ENCODE results near the gene PLCL2.

Gene PLCL2

GRCh38 chr3:17115186-17115585, 230.4 kb downstream of the PLCL2 start:
- Histone ChIP-seq H3K9me3 (ENCODE audit: insufficient read depth, low read depth, low read length) (peaks cover 4% of the 10 kb centered on the region), H3K79me1 (ENCODE audit: low read length) (no peaks in the 10 kb centered on the region), H4K12ac (ENCODE audit: low read depth, low read length) (no peak overlapping the region), H3K27ac (ENCODE audit: low read depth, low read length) (no peak overlapping the region), H2AFZ (ENCODE audit: insufficient read depth, low read length, poor library complexity) (no peak overlapping the region), H3K4ac (ENCODE audit: low read depth, low read length) (no peak overlapping the region), H3K4me1 (ENCODE audit: control insufficient read depth in 1 of 2, insufficient read depth in 2 of 2, low read length in 2 of 2) (no peaks in the 10 kb centered on the region), H3K9ac (ENCODE audit: low read length) (no peak overlapping the region), H2BK5ac (ENCODE audit: low read depth, low read length, poor library complexity) (no peak overlapping the region), H3K18ac (ENCODE audit: low read length) (no peak overlapping the region), H2BK120ac (ENCODE audit: insufficient read depth, low read length, poor library complexity) (no peak overlapping the region), H3K14ac (ENCODE audit: low read length) (no peak overlapping the region), H3K4me3 (ENCODE audit: low read depth, low read length) (no peak overlapping the region), H3K79me2 (ENCODE audit: control insufficient read depth, insufficient read depth, low read length, poor library complexity) (no peaks in the 10 kb centered on the region), H3K36me3 (ENCODE audit: control insufficient read depth in 1 of 2, insufficient read depth in 2 of 2, low read length in 2 of 2) (no peaks in the 10 kb centered on the region), H3K27me3 (ENCODE audit: insufficient read depth, low read length) (no peaks in the 10 kb centered on the region), H3K4me2 (ENCODE audit: low read length) (no peak overlapping the region), H4K91ac (ENCODE audit: low read depth, low read length) (no peak overlapping the region), H2AK5ac (ENCODE audit: low read length) (no peak overlapping the region), H3K23ac (ENCODE audit: low read length) (no peak overlapping the region), H2BK12ac (ENCODE audit: low read length) (no peak overlapping the region), H4K8ac (ENCODE audit: low read depth, low read length) (no peak overlapping the region)
- peak; percentile 27 to 31 for DNase-seq
- no CpG with 5 or more reads among the region's 3 CpGs for WGBS (ENCODE audit: extremely low coverage, insufficient coverage, insufficient read length)

GRCh38 chr3:17116007-17116600, 231.3 kb downstream of the PLCL2 start:
- no peak overlapping the region for H3K23ac ChIP-seq (ENCODE audit: low read length)
- no peaks in the 10 kb centered on the region for H3K4me1 ChIP-seq (ENCODE audit: control insufficient read depth in 1 of 2, insufficient read depth in 2 of 2, low read length in 2 of 2)
- H3K18ac ChIP-seq (ENCODE audit: low read length) = no peak overlapping the region
- WGBS (ENCODE audit: extremely low coverage, insufficient coverage, insufficient read length) = no CpG with 5 or more reads among the region's 8 CpGs
- H4K8ac ChIP-seq (ENCODE audit: low read depth, low read length) = no peak overlapping the region
- H2AFZ ChIP-seq (ENCODE audit: insufficient read depth, low read length, poor library complexity) = no peak overlapping the region
- H4K12ac ChIP-seq (ENCODE audit: low read depth, low read length) = no peak overlapping the region
- H3K9ac ChIP-seq (ENCODE audit: low read length) = no peak overlapping the region
- no peak overlapping the region for H2AK5ac ChIP-seq (ENCODE audit: low read length)
- no peak overlapping the region for H2BK5ac ChIP-seq (ENCODE audit: low read depth, low read length, poor library complexity)
- H3K4me3 ChIP-seq (ENCODE audit: low read depth, low read length) = no peak overlapping the region
- no peak overlapping the region for H3K14ac ChIP-seq (ENCODE audit: low read length)
- peaks cover 4% of the 10 kb centered on the region for H3K9me3 ChIP-seq (ENCODE audit: insufficient read depth, low read depth, low read length)
- H3K27ac ChIP-seq (ENCODE audit: low read depth, low read length) = no peak overlapping the region
- no peak overlapping the region for H3K4me2 ChIP-seq (ENCODE audit: low read length)
- H3K4ac ChIP-seq (ENCODE audit: low read depth, low read length) = no peak overlapping the region
- no peaks in the 10 kb centered on the region for H3K79me2 ChIP-seq (ENCODE audit: control insufficient read depth, insufficient read depth, low read length, poor library complexity)
- peak in 1 of 2 donors; percentile 23 for DNase-seq
- H2BK120ac ChIP-seq (ENCODE audit: insufficient read depth, low read length, poor library complexity) = no peak overlapping the region
- no peak overlapping the region for H2BK12ac ChIP-seq (ENCODE audit: low read length)
- H3K27me3 ChIP-seq (ENCODE audit: insufficient read depth, low read length) = no peaks in the 10 kb centered on the region
- no peaks in the 10 kb centered on the region for H3K36me3 ChIP-seq (ENCODE audit: control insufficient read depth in 1 of 2, insufficient read depth in 2 of 2, low read length in 2 of 2)
- no peak overlapping the region for H4K91ac ChIP-seq (ENCODE audit: low read depth, low read length)
- H3K79me1 ChIP-seq (ENCODE audit: low read length) = no peaks in the 10 kb centered on the region

GRCh38 chr3:17118771-17119170, 234.0 kb downstream of the PLCL2 start:
- no CpG with 5 or more reads among the region's 6 CpGs for WGBS (ENCODE audit: extremely low coverage, insufficient coverage, insufficient read length)
- no peak overlapping the region for H3K4me3 ChIP-seq (ENCODE audit: low read depth, low read length)
- no peak overlapping the region for H2AFZ ChIP-seq (ENCODE audit: insufficient read depth, low read length, poor library complexity)
- no peaks in the 10 kb centered on the region for H3K4me1 ChIP-seq (ENCODE audit: control insufficient read depth in 1 of 2, insufficient read depth in 2 of 2, low read length in 2 of 2)
- H2BK5ac ChIP-seq (ENCODE audit: low read depth, low read length, poor library complexity) = no peak overlapping the region
- no peak overlapping the region for H3K4me2 ChIP-seq (ENCODE audit: low read length)
- no peaks in the 10 kb centered on the region for H3K36me3 ChIP-seq (ENCODE audit: control insufficient read depth in 1 of 2, insufficient read depth in 2 of 2, low read length in 2 of 2)
- H3K4ac ChIP-seq (ENCODE audit: low read depth, low read length) = no peak overlapping the region
- no peak overlapping the region for H3K23ac ChIP-seq (ENCODE audit: low read length)
- no peaks in the 10 kb centered on the region for H3K79me2 ChIP-seq (ENCODE audit: control insufficient read depth, insufficient read depth, low read length, poor library complexity)
- no peaks in the 10 kb centered on the region for H3K79me1 ChIP-seq (ENCODE audit: low read length)
- H3K18ac ChIP-seq (ENCODE audit: low read length) = no peak overlapping the region
- peaks cover 6% of the 10 kb centered on the region for H3K9me3 ChIP-seq (ENCODE audit: insufficient read depth, low read depth, low read length)
- H2BK12ac ChIP-seq (ENCODE audit: low read length) = no peak overlapping the region
- H3K9ac ChIP-seq (ENCODE audit: low read length) = no peak overlapping the region
- H4K8ac ChIP-seq (ENCODE audit: low read depth, low read length) = no peak overlapping the region
- H3K27me3 ChIP-seq (ENCODE audit: insufficient read depth, low read length) = no peaks in the 10 kb centered on the region
- no peak overlapping the region for H2BK120ac ChIP-seq (ENCODE audit: insufficient read depth, low read length, poor library complexity)
- no peak overlapping the region for H3K27ac ChIP-seq (ENCODE audit: low read depth, low read length)
- DNase-seq = no peak
- no peak overlapping the region for H4K91ac ChIP-seq (ENCODE audit: low read depth, low read length)
- no peak overlapping the region for H4K12ac ChIP-seq (ENCODE audit: low read depth, low read length)
- no peak overlapping the region for H2AK5ac ChIP-seq (ENCODE audit: low read length)
- H3K14ac ChIP-seq (ENCODE audit: low read length) = no peak overlapping the region

GRCh38 chr3:17119201-17120072, 234.7 kb downstream of the PLCL2 start:
- no peaks in the 10 kb centered on the region for H3K79me2 ChIP-seq (ENCODE audit: control insufficient read depth, insufficient read depth, low read length, poor library complexity)
- H3K18ac ChIP-seq (ENCODE audit: low read length) = no peak overlapping the region
- H2AFZ ChIP-seq (ENCODE audit: insufficient read depth, low read length, poor library complexity) = no peak overlapping the region
- H3K4me2 ChIP-seq (ENCODE audit: low read length) = no peak overlapping the region
- H3K14ac ChIP-seq (ENCODE audit: low read length) = no peak overlapping the region
- H3K23ac ChIP-seq (ENCODE audit: low read length) = no peak overlapping the region
- H3K4ac ChIP-seq (ENCODE audit: low read depth, low read length) = no peak overlapping the region
- H2BK120ac ChIP-seq (ENCODE audit: insufficient read depth, low read length, poor library complexity) = no peak overlapping the region
- H3K79me1 ChIP-seq (ENCODE audit: low read length) = no peaks in the 10 kb centered on the region
- H3K9ac ChIP-seq (ENCODE audit: low read length) = no peak overlapping the region
- DNase-seq = no peak
- no peaks in the 10 kb centered on the region for H3K4me1 ChIP-seq (ENCODE audit: control insufficient read depth in 1 of 2, insufficient read depth in 2 of 2, low read length in 2 of 2)
- H4K8ac ChIP-seq (ENCODE audit: low read depth, low read length) = no peak overlapping the region
- H3K27ac ChIP-seq (ENCODE audit: low read depth, low read length) = no peak overlapping the region
- H3K36me3 ChIP-seq (ENCODE audit: control insufficient read depth in 1 of 2, insufficient read depth in 2 of 2, low read length in 2 of 2) = no peaks in the 10 kb centered on the region
- H3K9me3 ChIP-seq (ENCODE audit: insufficient read depth, low read depth, low read length) = peaks cover 6% of the 10 kb centered on the region
- no peaks in the 10 kb centered on the region for H3K27me3 ChIP-seq (ENCODE audit: insufficient read depth, low read length)
- no peak overlapping the region for H4K12ac ChIP-seq (ENCODE audit: low read depth, low read length)
- H2BK5ac ChIP-seq (ENCODE audit: low read depth, low read length, poor library complexity) = no peak overlapping the region
- no CpG with 5 or more reads among the region's 5 CpGs for WGBS (ENCODE audit: extremely low coverage, insufficient coverage, insufficient read length)
- H2BK12ac ChIP-seq (ENCODE audit: low read length) = no peak overlapping the region
- H3K4me3 ChIP-seq (ENCODE audit: low read depth, low read length) = no peak overlapping the region
- no peak overlapping the region for H2AK5ac ChIP-seq (ENCODE audit: low read length)
- no peak overlapping the region for H4K91ac ChIP-seq (ENCODE audit: low read depth, low read length)
